ENCODE data around the gene ABCA13.

ABCA13 gene

GRCh38 chr7:48296966-48297365 is 125.7 kb downstream of the ABCA13 start:
- no peak for DNase-seq (ENCODE audit: low read depth in 2 of 2)

- no peak for DNase-seq (ENCODE audit: low read depth in 2 of 2)
These were observed 127.5 kb downstream of the ABCA13 start for GRCh38 chr7:48298779-48299178.

GRCh38 chr7:48299580-48300169 is 128.4 kb downstream of the ABCA13 start:
- DNase-seq (ENCODE audit: low read depth in 2 of 2): no peak

DNA sequence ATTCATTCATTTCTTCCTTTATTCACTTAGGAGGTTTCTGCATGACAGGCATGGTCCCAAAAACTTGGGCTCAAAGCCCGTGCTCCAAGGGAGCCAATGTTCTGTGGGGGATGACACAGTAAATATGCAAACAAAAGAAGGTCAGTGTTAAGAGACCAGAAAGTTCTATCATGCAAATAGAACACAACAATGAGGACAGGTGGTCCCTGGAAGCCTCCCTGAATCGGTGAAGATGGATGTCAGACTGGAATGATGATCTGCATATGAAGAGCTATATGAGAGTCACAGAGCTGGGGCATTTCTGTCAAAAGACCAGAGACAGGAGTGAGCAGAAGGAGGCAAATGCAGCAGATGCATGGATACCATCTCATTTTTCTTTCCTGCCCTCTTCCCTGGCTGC is 129.0 kb downstream of the ABCA13 start:
- no peak for DNase-seq (ENCODE audit: low read depth in 2 of 2)

- DNase-seq (ENCODE audit: low read depth in 2 of 2): no peak
These were observed 129.9 kb downstream of the ABCA13 start for GRCh38 chr7:48301201-48301600.

DNA sequence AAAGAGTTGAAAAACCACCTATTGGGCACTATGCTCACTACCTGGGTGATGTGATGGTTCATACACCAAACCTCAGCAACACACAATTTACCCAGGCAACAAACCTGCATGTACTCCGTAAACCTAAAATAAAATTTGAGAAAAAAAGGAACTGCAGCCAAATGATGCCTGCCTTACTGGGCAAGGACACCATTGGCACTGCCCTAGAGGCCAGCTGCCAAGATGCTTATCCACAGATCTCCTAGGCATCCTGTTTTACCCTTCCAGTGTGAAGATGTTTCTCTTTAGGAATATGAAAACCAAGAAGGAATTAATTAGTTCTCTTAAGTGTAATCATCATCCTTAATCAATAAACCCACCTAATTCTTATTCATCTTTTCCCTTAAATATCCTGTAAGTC is 133.4 kb downstream of the ABCA13 start:
- no peak for DNase-seq (ENCODE audit: low read depth in 2 of 2)

DNA sequence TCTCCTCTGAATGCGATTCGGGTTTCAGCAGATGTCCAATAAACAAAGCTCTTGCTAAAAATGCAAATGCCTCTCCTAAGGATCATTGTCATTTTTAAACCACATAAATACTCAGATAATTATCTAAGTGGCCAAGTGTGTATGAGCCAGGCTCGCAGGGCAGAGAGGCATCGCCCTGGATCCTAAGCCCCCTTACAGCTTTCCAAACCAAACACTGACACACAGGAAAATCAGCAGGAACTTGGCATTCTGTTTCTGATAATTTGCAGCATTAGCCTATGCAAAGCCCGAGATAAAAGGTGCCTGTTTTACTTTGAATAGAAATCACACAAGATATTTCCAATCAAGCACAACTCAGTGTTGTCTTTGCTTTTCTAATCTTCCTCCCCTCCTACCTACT is 134.4 kb downstream of the ABCA13 start:
- DNase-seq (ENCODE audit: low read depth in 2 of 2): no peak

DNA sequence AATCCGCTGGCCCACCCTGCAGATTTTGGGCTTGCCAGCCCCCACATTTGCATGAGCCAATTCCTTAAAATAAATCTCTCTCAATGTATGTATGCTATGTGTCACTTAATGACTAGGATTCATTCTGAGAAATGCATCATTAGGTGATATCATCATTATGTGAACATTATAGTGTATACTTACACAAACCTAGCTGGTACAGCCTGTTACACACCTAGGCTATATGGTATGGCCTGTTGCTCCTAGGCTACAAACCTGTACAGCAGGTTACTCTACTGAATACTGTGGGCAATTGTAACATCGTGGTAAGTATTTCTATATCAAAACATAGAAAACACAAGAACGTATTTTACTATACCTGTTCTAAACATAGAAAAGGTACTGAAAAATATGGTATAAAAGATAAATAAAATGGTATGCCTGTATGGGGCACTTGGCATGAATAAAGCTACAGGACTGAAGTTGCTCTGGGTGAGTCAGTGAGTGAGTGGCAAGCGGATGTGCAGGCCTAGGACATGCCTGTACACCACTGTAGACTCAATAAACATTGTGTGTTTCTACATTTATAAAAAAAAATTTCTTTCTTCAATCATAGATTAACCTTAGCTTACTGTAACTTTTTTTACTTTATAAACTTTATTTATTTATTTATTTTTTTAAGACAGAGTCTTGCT is 135.9 kb downstream of the ABCA13 start:
- no peak for DNase-seq (ENCODE audit: low read depth in 2 of 2)

DNA sequence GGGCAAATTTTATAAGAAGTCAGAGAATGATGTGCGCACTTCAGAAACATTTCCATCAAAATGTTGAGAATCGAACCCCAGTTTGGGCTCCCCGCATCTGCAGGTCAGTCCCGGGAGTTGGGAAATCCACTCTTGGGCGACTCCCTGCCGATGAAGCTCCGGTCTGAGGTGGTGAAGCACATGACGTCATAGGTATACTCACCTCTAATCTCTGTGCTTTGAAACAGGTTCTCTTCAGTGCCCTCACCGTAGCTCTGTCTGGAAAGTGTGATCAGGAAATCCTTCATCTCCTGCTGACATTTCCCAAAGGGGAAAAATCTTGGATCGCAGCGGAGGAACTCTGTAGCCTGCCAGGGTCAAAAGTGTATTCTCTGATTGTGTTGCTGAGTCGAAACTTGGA is 138.5 kb downstream of the ABCA13 start:
- DNase-seq (ENCODE audit: low read depth in 2 of 2): no peak

DNA sequence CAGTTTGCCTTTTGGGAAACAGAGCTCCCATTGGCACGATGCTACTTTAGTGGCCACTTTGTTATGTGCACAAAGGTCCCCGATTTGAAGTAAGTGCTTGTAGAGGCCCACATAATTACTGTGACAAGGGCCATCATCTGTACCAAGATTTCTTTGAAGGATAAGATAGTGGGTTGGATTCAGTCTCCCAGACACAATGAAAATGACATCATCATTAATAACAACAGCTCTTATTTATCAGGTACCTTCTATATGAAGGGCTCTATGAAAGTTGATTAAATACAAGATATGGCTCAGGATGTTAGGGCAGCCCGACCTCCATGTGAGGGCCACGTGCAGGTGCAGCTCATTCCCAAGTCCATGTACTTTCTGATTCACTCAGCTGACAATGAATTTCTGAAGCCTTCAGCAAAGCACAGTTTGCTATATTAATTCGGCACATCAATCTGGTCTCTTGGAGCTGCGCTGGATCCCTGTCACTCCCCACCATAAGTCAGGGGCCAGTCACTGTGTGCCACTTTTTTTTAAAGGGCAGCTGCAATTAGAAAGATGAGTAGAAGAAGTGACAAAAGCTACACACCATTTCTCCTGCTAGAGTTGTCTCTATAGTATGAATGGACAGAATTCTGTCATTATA is 140.3 kb downstream of the ABCA13 start:
- DNase-seq (ENCODE audit: low read depth in 2 of 2): no peak

- DNase-seq (ENCODE audit: low read depth in 2 of 2): no peak
These were observed 140.9 kb downstream of the ABCA13 start for GRCh38 chr7:48312151-48312550.

DNA sequence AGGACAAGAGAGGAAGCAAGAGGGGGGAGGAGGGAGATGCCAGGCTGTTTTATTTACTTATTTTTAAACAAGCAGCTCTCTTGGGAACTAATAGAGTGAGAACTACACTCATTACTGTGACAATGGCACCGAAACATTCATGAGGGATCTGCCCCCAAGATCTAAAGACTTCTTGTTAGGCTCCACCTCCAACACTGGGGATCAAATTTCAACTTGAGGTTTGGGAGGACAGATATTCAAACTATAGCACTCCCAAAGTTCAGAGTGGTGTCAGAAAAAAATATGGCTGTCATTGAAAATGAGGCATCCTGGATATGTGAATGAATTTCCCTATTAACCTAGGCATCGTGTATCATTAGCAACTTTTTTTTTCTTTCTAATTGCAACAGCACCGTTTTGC is 145.5 kb downstream of the ABCA13 start:
- DNase-seq (ENCODE audit: low read depth in 2 of 2): no peak

DNA sequence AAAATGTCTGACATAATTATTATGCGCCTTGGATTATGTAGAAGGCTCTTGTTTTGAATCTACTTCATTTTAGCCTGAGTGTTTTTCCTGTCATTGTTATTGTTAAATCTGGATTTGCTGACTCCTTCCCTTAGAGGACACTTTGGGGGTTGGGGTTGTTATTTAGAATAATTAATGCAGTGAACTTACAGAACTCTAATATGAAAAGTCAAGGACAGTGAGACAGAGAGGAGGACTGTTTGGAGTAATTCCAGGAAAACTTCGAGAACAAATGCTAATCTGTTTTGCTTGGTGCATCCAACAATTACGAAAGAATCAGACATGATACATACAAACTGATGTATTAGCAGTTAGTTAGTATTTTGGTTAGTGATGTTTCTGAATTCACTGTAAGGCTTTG is 146.1 kb downstream of the ABCA13 start:
- DNase-seq (ENCODE audit: low read depth in 2 of 2): no peak

- DNase-seq (ENCODE audit: low read depth in 2 of 2): no peak
These were observed 150.2 kb downstream of the ABCA13 start for GRCh38 chr7:48321319-48322010.

GRCh38 chr7:48337012-48337621 is 165.9 kb downstream of the ABCA13 start:
- DNase-seq (ENCODE audit: low read depth in 2 of 2): no peak

DNA sequence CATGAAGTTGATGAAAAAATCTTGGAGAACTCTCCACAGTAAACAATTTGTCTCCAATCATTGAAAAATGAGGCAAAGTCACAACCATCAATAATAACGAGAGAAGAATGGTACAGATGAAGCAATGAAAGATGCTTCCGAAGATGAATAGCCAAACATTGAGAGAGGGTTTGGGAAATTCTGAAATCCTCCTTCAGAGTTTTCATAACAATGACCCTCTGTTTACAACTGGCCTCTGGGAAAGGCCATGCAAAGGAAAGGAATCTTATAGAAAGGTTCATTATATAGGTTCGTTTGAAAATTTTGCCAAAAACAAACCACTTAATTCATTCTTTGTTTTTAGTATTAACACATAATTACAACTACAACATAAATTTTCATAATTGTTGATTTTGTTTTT is 166.5 kb downstream of the ABCA13 start:
- DNase-seq (ENCODE audit: low read depth in 2 of 2): no peak

DNA sequence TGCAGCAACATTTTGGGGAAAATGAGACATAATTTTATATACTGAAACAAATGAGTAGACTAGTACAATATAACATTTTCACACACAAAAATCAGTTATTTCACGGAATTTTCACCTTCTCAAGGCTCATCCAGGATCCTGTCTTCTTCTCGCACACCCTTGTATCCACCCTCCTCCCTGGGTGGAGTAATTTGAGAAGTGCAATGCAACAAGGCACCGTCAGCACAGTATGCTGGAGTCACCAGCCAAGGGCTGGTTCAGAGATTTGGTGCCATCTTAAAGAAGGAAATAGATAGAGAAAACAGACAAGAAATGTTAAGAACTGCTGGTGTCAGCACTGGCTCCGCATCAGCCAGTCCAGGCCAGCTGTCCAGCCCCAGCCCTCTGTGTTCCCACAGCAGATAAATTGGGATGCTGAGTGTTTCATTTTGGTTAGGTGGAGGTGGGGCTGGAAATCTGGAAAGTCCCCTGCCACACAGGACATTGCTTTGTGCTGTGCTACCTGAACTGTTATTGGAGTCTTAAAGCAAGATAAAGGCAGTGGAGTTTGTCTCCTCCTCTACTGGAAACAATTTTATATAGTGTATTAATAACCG is 176.1 kb downstream of the ABCA13 start:
- no peak for DNase-seq (ENCODE audit: low read depth in 2 of 2)

DNA sequence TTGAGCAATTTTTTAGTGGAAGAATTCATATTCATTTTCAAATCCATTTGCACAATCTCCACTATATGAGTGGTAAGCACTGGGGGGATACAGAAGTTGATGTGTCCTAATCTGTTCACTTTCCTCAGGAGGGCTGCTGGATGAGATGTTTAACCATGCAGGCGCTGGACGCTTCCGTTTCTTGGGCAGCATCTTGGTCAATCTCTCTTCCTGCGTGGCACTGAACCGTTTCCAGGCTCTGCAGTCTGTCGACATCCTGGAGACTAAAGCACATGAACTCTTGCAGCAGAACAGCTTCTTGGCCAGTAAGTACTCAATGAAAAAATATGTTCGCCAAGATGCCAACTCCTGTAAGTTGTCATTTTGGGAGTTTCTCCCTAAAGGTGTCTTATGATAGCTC is 179.3 kb downstream of the ABCA13 start:
- DNase-seq (ENCODE audit: low read depth in 2 of 2): no peak

DNA sequence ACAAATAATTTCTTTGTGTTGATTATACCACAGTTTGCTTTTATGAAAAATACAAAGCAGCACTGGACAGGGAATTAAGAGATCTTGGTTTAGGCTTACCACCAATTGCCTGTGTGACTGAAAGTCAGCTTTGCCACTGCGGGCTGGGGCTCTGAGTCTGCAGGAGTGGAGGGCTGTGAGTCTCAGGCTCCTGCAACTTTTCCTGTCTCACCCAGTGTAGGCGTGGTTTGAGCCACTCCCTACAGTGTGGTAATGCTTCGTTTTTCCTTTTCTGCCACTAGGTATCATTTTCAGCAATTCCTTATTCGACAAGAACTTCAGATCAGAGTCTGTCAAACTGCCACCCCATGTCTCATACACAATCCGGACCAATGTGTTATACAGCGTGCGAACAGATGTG is 180.6 kb downstream of the ABCA13 start:
- DNase-seq (ENCODE audit: low read depth in 2 of 2): no peak

- no peak for DNase-seq (ENCODE audit: low read depth in 2 of 2)
These were observed 184.1 kb downstream of the ABCA13 start for GRCh38 chr7:48355346-48355745.

- DNase-seq (ENCODE audit: low read depth in 2 of 2): no peak
These were observed 189.3 kb downstream of the ABCA13 start for GRCh38 chr7:48360574-48360973.

- no peak for DNase-seq (ENCODE audit: low read depth in 2 of 2)
These were observed 191.9 kb downstream of the ABCA13 start for GRCh38 chr7:48363174-48363573.
